Astrocyte of the cerebellum (primary cell): ENCODE results near the gene A4GNT.

Experiments
- DNase-seq: peaks from one replicate; pipeline ENCODE4 v3.0.0-alpha.2; 2011; ENCODE audit warnings: low read depth
- H3K4me3 ChIP-seq: 2 replicates; pipeline ENCODE4 v1.5.1; 2011; ENCODE audit warnings: mild to moderate bottlenecking, low read depth, low read length, moderate library complexity
- in situ Hi-C: cut with HindIII; loops from 2 replicates; pipeline ENCODE4 v1.10.0; 2017; ENCODE audit warnings: low sequenced_read_pairs
- TF ChIP-seq, protein P1 (sequence below): IDR thresholded peaks from 2 replicates; pipeline ENCODE4 v1.5.1; 2012; ENCODE audit warnings: low read length, low read depth, moderate library complexity, mild to moderate bottlenecking; ENCODE audit errors: missing control alignments

The A4GNT gene

DNA sequence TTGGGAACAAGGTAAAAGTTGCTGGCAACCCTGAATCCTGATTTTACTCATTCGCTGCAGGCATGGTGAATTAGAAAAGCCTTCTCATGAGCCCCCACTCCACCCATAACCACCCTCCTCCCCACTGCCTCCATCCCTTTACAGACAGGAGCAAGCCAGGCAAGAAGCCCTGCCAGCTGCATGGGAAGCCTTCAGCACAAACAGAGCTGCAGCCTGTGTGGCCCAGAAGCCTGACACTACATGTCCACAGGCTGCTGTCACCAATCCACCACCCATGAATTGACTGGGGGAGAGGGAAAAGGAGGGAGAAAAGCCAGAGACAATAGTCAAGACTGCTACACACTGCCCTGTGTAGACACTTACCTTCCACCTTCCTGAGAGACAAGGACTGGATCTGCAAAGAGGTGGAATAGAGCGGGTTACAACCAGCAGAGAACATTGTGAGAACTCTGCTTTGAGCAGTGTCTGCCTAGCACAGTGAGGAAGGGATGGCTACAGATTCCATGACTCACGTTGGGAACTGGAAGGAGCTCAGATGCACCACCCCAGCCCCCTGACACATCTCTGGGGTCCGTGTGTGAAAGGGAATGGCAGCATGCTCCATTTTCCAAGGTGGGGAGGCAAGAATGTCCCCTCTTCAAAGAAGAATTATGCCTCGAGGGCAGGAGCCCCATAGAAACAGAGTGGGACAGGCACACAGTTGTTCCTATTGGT, 50.7 kb downstream of the A4GNT start:
- in situ Hi-C loops: no loop called here
- TF ChIP-seq, protein P1, sequence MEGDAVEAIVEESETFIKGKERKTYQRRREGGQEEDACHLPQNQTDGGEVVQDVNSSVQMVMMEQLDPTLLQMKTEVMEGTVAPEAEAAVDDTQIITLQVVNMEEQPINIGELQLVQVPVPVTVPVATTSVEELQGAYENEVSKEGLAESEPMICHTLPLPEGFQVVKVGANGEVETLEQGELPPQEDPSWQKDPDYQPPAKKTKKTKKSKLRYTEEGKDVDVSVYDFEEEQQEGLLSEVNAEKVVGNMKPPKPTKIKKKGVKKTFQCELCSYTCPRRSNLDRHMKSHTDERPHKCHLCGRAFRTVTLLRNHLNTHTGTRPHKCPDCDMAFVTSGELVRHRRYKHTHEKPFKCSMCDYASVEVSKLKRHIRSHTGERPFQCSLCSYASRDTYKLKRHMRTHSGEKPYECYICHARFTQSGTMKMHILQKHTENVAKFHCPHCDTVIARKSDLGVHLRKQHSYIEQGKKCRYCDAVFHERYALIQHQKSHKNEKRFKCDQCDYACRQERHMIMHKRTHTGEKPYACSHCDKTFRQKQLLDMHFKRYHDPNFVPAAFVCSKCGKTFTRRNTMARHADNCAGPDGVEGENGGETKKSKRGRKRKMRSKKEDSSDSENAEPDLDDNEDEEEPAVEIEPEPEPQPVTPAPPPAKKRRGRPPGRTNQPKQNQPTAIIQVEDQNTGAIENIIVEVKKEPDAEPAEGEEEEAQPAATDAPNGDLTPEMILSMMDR: no peak
- H3K4me3 ChIP-seq: peak overlapping the region; percentile 1
- DNase-seq: peak; percentile 51

DNA sequence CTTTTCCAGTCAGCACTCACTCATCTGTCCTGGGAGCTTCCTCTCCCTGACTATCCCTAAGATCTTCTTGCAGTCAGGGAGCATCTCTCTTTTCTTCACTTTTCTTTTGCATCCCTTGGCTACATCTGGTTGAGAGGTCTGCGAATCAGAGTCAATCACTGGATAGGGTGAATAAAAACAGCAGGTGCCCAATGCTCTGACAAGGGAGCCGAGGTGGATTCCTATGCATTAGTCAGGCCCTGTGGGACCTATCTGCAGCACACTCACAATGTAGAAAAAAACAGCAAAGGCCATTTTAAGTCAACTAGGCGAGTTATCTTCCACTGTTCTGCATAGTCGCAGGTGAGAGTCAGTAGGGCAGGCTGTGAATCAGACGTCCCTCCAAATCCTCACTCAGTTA, 52.3 kb downstream of the A4GNT start:
- H3K4me3 ChIP-seq: no peak overlapping the region
- TF ChIP-seq, protein P1: no peak
- DNase-seq: no peak
- in situ Hi-C loops: no loop called here

DNA sequence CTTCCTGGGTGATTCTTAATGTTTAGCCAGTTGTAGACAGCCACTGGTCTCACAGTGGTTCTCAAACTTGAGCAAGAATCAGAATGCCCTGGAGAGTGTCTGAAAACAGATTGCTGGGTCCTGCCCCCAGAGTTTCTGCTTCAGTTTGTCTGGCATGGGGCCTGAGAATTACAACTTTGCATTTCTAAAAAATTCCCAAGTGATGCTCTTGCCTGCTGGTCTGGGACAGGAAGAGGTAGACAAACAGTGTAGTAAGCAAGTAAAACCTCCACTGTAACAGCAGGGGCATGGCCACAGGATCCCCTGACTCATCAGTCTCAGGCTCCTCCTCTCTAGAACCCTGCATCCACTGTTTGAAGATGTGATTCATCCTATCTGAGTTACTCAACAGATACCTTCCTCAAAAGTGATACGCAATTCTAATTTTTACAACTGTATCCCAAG, 53.3 kb downstream of the A4GNT start:
- peak; percentile 96 for DNase-seq
- no peak overlapping the region for H3K4me3 ChIP-seq
- TF ChIP-seq, protein P1: no peak
- in situ Hi-C loops: no loop called here

DNA sequence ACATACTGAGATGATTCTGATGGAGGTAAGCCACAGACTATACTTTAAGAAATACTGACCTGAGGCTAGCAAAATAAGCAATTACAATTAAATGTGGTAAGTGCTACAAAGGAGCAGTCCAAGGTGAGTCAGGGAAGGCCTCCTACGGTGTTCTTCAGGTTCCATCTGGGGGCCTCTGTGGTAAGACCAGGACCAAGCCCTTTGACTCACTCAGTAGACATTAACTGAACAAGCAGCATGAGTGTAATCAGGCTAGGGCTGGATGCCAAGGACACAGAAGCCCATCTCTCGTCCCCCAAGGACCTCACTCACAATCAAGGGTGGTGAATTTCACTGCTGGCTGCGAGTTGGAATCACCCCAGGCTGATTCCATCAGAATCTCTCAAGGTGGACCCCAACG, 54.1 kb downstream of the A4GNT start:
- TF ChIP-seq, protein P1: no peak
- DNase-seq: peak; percentile 45
- H3K4me3 ChIP-seq: no peak overlapping the region
- in situ Hi-C loops: no loop called here
